PC-3 (cell line): ENCODE results near the gene CLCA2. TPM values are rescaled to one million over a fixed set of nuclear protein-coding genes. Genes with fewer than 3 reads are reported as not detected.

Experiments
- ATAC-seq: fragments of 200-7000 bp; cut with Tn5 transposase; 2 replicates; pipeline ENCODE4 v1.9.1; 2020; ENCODE audit warnings: mild to moderate bottlenecking, moderate library complexity
- BruUV-seq: library from RNA; stranded (reverse); fragments of 400-500 nt; replicated peaks from 2 replicates; lab custom pipeline; 2021; lab: Mats Ljungman, UMichigan
- CTCF ChIA-PET: fragments of 300-600 bp; sonication (Branson Sonifier 250); formaldehyde crosslinking; loops from one replicate; lab custom pipeline; 2022; ENCODE audit warnings: antibody characterized with exemption; lab: Charles Lee
- POLR2A ChIA-PET: fragments of 300-600 bp; sonication (Branson Sonifier 250); formaldehyde crosslinking; loops from one replicate; lab custom pipeline; 2022; ENCODE audit warnings: antibody characterized with exemption; ENCODE audit not compliant: unreplicated experiment; lab: Charles Lee
- DNase-seq: peaks from one replicate; pipeline ENCODE4 v3.0.0-alpha.2; 2015
- H2AFZ ChIP-seq: fragments of 300-600 bp; sonication (generic); 2 replicates; pipeline ENCODE4 v1.6.0; 2016; ENCODE audit warnings: antibody characterized with exemption, low read length
- H3F3A ChIP-seq: fragments of 300-600 bp; sonication (generic); one replicate; pipeline ENCODE4 v1.6.0; 2017; ENCODE audit warnings: antibody characterized with exemption, low read length, control low read depth, mild to moderate bottlenecking; ENCODE audit not compliant: unreplicated experiment
- H3K27ac ChIP-seq: fragments of 300-600 bp; sonication (generic); 2 replicates; pipeline ENCODE4 v1.5.1; 2016; ENCODE audit warnings: mild to moderate bottlenecking, low read length
- H3K27me3 ChIP-seq: fragments of 300-600 bp; sonication (generic); 2 replicates; pipeline ENCODE4 v1.6.1; 2016; ENCODE audit warnings: low read length, mixed read lengths
- H3K36me3 ChIP-seq: fragments of 300-600 bp; sonication (generic); 2 replicates; pipeline ENCODE4 v1.6.1; 2016; ENCODE audit warnings: low read depth, mixed run types, low read length, mixed read lengths
- H3K4me1 ChIP-seq: fragments of 300-600 bp; sonication (generic); 2 replicates; pipeline ENCODE4 v1.5.1; 2016; ENCODE audit warnings: low read length; ENCODE audit not compliant: insufficient read depth
- H3K4me2 ChIP-seq: fragments of 300-600 bp; sonication (generic); 2 replicates; pipeline ENCODE4 v1.6.0; 2016; ENCODE audit warnings: low read length
- H3K4me3 ChIP-seq: fragments of 300-600 bp; sonication (generic); 2 replicates; pipeline ENCODE4 v1.5.1; 2016; ENCODE audit warnings: mild to moderate bottlenecking, low read length, mixed read lengths
- H3K79me2 ChIP-seq: fragments of 300-600 bp; sonication (generic); 2 replicates; pipeline ENCODE4 v1.6.1; 2017; ENCODE audit warnings: low read length, mixed read lengths
- H3K9ac ChIP-seq: fragments of 300-600 bp; sonication (generic); 2 replicates; pipeline ENCODE4 v1.6.0; 2016; ENCODE audit warnings: mild to moderate bottlenecking, low read length
- H3K9me2 ChIP-seq: fragments of 300-600 bp; sonication (generic); replicated peaks from 2 replicates; pipeline ENCODE4 v1.6.1; 2016; ENCODE audit warnings: mixed run types, low read length, mixed read lengths
- H3K9me3 ChIP-seq: fragments of 300-600 bp; sonication (generic); 2 replicates; pipeline ENCODE4 v1.6.1; 2016; ENCODE audit warnings: low read length, mixed read lengths
- H4K20me1 ChIP-seq: fragments of 300-600 bp; sonication (generic); 2 replicates; pipeline ENCODE4 v1.6.1; 2016; ENCODE audit warnings: low read length, mixed read lengths
- EZH2 ChIP-seq: fragments of 300-600 bp; sonication (generic); IDR thresholded peaks from one replicate; pipeline ENCODE4 v1.6.1; 2017; ENCODE audit warnings: antibody characterized with exemption, mild to moderate bottlenecking, low read length; ENCODE audit not compliant: unreplicated experiment
- EZH2phosphoT487 ChIP-seq: fragments of 300-600 bp; sonication (generic); IDR thresholded peaks from 2 replicates; pipeline ENCODE4 v1.6.1; 2018; ENCODE audit warnings: mild to moderate bottlenecking, antibody characterized with exemption, low read length, borderline replicate concordance
- intact Hi-C: fragments of 100-400 bp; cut with micrococcal nuclease; formaldehyde crosslinking; loops from 2 replicates; pipeline ENCODE4 v1.9.0; 2023
- total RNA-seq: library from RNA; depleted of rRNA; stranded (reverse); fragments of >200 nt; gene quantifications from 2 replicates; pipeline ENCODE4 v1.2.3, GENCODE V29; 2014
- TF ChIP-seq, protein P1 (sequence below): fragments of 300-600 bp; sonication (generic); conservative IDR thresholded peaks from 2 replicates; pipeline ENCODE4 v1.5.1; 2017; ENCODE audit warnings: antibody characterized with exemption, low read depth, mild to moderate bottlenecking, low read length

Gene CLCA2
- total RNA-seq, 1 experiment from 2014 or later, result 0.22 TPM

DNA sequence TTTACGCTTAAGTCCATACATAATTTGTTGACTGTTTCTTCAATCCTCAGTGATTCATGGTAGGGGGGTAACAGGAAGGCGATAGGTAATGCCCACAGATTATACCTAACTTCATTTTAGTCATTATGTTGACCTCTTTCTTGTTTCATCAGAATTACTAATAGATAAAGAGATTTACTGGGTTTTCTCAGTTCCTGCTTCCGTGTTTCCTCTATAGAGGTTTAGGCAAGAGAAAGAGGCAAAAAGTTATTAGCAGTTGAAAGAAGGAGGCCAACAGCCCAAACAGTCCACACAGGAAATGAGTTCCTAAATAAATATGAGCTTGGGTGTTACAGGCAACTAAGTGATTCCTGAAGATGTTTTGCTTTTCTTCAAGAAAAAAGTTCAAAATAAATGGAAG lies 26.9 kb downstream of the CLCA2 start:
- no TSS peak for BruUV-seq
- peak; percentile 74 for ATAC-seq
- Histone ChIP-seq H3K4me2 (no peak overlapping the region; the same call in 1 of the 2 replicates), H4K20me1 (no peaks in the 10 kb centered on the region), H3K27me3 (no peaks in the 10 kb centered on the region), H3K27ac (0 out of 2 replicates have a peak overlapping the region, but pooled peaks have one; percentile 1), H3K79me2 (no peaks in the 10 kb centered on the region), H3K9ac (no peak overlapping the region), H3K9me2 (no peaks in the 10 kb centered on the region), H3K9me3 (no peaks in the 10 kb centered on the region), H3K4me3 (no peak overlapping the region), H3F3A (no peaks in the 10 kb centered on the region), H2AFZ (no peak overlapping the region), H3K4me1 (peaks cover 12% of the 10 kb centered on the region), H3K36me3 (no peaks in the 10 kb centered on the region)
- intact Hi-C loops, result no loop called here
- peak; percentile 32 for DNase-seq
- CTCF ChIA-PET, result interaction anchor here (0.5 kb wide), 1 partner anchor 281 kb away, joined by 4 read pairs; no protein-coding TSS in a partner anchor
- POLR2A ChIA-PET, result no interaction called here
- TF ChIP-seq, protein P1, sequence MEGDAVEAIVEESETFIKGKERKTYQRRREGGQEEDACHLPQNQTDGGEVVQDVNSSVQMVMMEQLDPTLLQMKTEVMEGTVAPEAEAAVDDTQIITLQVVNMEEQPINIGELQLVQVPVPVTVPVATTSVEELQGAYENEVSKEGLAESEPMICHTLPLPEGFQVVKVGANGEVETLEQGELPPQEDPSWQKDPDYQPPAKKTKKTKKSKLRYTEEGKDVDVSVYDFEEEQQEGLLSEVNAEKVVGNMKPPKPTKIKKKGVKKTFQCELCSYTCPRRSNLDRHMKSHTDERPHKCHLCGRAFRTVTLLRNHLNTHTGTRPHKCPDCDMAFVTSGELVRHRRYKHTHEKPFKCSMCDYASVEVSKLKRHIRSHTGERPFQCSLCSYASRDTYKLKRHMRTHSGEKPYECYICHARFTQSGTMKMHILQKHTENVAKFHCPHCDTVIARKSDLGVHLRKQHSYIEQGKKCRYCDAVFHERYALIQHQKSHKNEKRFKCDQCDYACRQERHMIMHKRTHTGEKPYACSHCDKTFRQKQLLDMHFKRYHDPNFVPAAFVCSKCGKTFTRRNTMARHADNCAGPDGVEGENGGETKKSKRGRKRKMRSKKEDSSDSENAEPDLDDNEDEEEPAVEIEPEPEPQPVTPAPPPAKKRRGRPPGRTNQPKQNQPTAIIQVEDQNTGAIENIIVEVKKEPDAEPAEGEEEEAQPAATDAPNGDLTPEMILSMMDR, result no peak
- TF ChIP-seq EZH2phosphoT487 (no peak), EZH2 (no peak)

DNA sequence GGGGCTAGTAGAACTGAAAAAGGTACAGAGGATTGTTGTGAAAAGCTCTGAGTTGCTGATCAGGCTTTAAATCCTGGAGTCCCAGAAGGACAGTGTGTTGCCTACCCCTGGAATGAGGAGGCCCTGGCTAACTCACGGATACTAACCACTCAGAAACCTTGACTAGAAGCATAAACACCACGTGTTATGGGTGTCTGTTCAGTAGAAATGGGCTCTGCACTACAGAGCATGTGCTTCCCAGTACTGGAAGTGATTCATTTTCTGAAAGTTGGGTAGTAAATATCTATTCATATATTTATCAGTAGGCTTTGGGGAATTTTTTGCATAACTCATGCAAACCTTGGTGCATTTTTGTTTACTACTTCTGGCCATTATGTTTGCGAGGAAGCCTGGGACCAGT lies 29.7 kb downstream of the CLCA2 start:
- Histone ChIP-seq H3K27ac (no peak overlapping the region), H2AFZ (no peak overlapping the region), H4K20me1 (no peaks in the 10 kb centered on the region), H3K4me2 (no peak overlapping the region), H3K9ac (no peak overlapping the region), H3K79me2 (no peaks in the 10 kb centered on the region), H3F3A (no peaks in the 10 kb centered on the region), H3K4me1 (peaks cover 12% of the 10 kb centered on the region), H3K9me2 (no peaks in the 10 kb centered on the region), H3K27me3 (no peaks in the 10 kb centered on the region), H3K9me3 (no peaks in the 10 kb centered on the region), H3K4me3 (no peak overlapping the region), H3K36me3 (no peaks in the 10 kb centered on the region)
- ATAC-seq (no peak), DNase-seq (no peak)
- ChIA-PET POLR2A (no interaction called here), CTCF (no interaction called here)
- TF ChIP-seq, protein P1, result no peak
- intact Hi-C loops, result no loop called here
- no TSS peak for BruUV-seq

- CTCF ChIA-PET, result no interaction called here
These were observed 31.1 kb downstream of the CLCA2 start for GRCh38 chr1:86455073-86455472.

More at GRCh38 chr1:86455073-86455472, 31.1 kb downstream of the CLCA2 start:
- Histone ChIP-seq H4K20me1 (no peaks in the 10 kb centered on the region), H3K36me3 (no peaks in the 10 kb centered on the region), H3K4me3 (no peak overlapping the region), H3K27ac (no peak overlapping the region), H3K27me3 (no peaks in the 10 kb centered on the region), H3K4me2 (no peak overlapping the region), H3K9ac (no peak overlapping the region), H3K79me2 (no peaks in the 10 kb centered on the region), H3K4me1 (peaks cover 12% of the 10 kb centered on the region), H3F3A (no peaks in the 10 kb centered on the region), H3K9me3 (no peaks in the 10 kb centered on the region), H2AFZ (no peak overlapping the region), H3K9me2 (no peaks in the 10 kb centered on the region)
- POLR2A ChIA-PET, result no interaction called here
- DNase-seq (no peak), ATAC-seq (no peak)
- TF ChIP-seq EZH2phosphoT487 (no peak), EZH2 (no peak)
- TF ChIP-seq, protein P1, result no peak
- no TSS peak for BruUV-seq
- intact Hi-C loops, result no loop called here
